B cell (primary cell): Measurements from ENCODE around the gene SELENON. TPM values are rescaled to one million over a fixed set of nuclear protein-coding genes. Genes with fewer than 3 reads are reported as not detected.

Experiments
- ATAC-seq: fragments of 200-7000 bp; cut with Tn5 transposase; one replicate; pipeline ENCODE4 v1.10.0; 2021; ENCODE audit warnings: low read depth, mild to moderate bottlenecking, moderate number of reproducible peaks, moderate library complexity
- CTCF ChIA-PET: fragments of 350-600 bp; sonication (Branson Sonifier 250); formaldehyde crosslinking; loops from one replicate; lab custom pipeline; 2021; ENCODE audit warnings: antibody characterized with exemption, inconsistent platforms; lab: Charles Lee
- POLR2A ChIA-PET: fragments of 350-600 bp; sonication (Branson Sonifier 250); formaldehyde crosslinking; loops from one replicate; lab custom pipeline; 2021; ENCODE audit warnings: antibody characterized with exemption; lab: Charles Lee
- DNase-seq: peaks from one replicate; pipeline ENCODE4 v3.0.0; 2013
- H2AFZ ChIP-seq: 2 replicates; pipeline ENCODE4 v1.6.1; 2012; ENCODE audit warnings: mild to moderate bottlenecking, low read depth, low read length; ENCODE audit not compliant: insufficient read depth, poor library complexity, severe bottlenecking
- H3K27ac ChIP-seq, 2 donors: 1 replicate in 1 of 2; 2 replicates in 1 of 2; pipeline ENCODE4 v1.5.1; 2012 to 2013; ENCODE audit warnings: low read length in 2 of 2, mild to moderate bottlenecking in 2 of 2, moderate library complexity in 1 of 2
- H3K27me3 ChIP-seq, 4 experiments: fragments of 200-600 bp in 1 of 4; sonication (generic) in 1 of 4; replicated peaks in 1 of 4; 1 replicate in 2 of 4; 2 replicates in 2 of 4; pipeline versions ENCODE4 v1.6.1 to v1.7.0; 2013 to 2016; ENCODE audit warnings: low read length in 3 of 4, mild to moderate bottlenecking in 2 of 4, mixed read lengths in 1 of 4, moderate library complexity in 1 of 4; ENCODE audit not compliant: insufficient read depth in 4 of 4, control insufficient read depth in 3 of 4; ENCODE audit errors: control extremely low read depth in 1 of 4
- H3K36me3 ChIP-seq, 2 experiments: replicated peaks in 1 of 2; 1 replicate in 1 of 2; 2 replicates in 1 of 2; pipeline versions ENCODE4 v1.6.1 to v1.7.1; 2013; ENCODE audit warnings: low read length in 1 of 2; ENCODE audit not compliant: insufficient read depth in 2 of 2, control insufficient read depth in 1 of 2; ENCODE audit errors: control extremely low read depth in 1 of 2, extremely low read depth in 1 of 2
- H3K4me1 ChIP-seq, 2 donors: fragments of 200-600 bp in 1 of 2; sonication (generic) in 1 of 2; 1 replicate in 1 of 2; 2 replicates in 1 of 2; pipeline versions ENCODE4 v1.5.1 to v1.6.1; 2013 to 2017; ENCODE audit warnings: low read length in 2 of 2; ENCODE audit not compliant: control insufficient read depth in 2 of 2, insufficient read depth in 2 of 2
- H3K4me2 ChIP-seq: replicated peaks from 2 replicates; pipeline ENCODE3; 2012; ENCODE audit warnings: mild to moderate bottlenecking, low read depth, low read length; ENCODE audit not compliant: poor library complexity, severe bottlenecking
- H3K4me3 ChIP-seq, 5 experiments: fragments of 200-600 bp in 1 of 5; sonication (generic) in 1 of 5; 1 replicate in 3 of 5; 2 replicates in 2 of 5; pipeline versions ENCODE4 v1.5.1 to v1.7.0; 2011 to 2016; ENCODE audit warnings: low read length in 4 of 5, mild to moderate bottlenecking in 4 of 5, low read depth in 2 of 5, control low read depth in 1 of 5, moderate library complexity in 1 of 5; ENCODE audit not compliant: insufficient read depth in 1 of 5; ENCODE audit errors: control extremely low read depth in 1 of 5, extremely low read depth in 1 of 5
- H3K79me2 ChIP-seq: fragments of 200-600 bp; sonication (generic); one replicate; pipeline ENCODE4 v1.6.0; 2016; ENCODE audit warnings: low read length; ENCODE audit not compliant: control insufficient read depth, insufficient read depth
- H3K9ac ChIP-seq: fragments of 200-600 bp; sonication (generic); 2 replicates; pipeline ENCODE4 v1.6.1; 2017; ENCODE audit warnings: mild to moderate bottlenecking, low read length, moderate library complexity
- H3K9me3 ChIP-seq, 3 donors: one replicate each; pipeline versions ENCODE4 v1.6.1 to v1.7.1; 2013; ENCODE audit warnings: low read length in 2 of 3; ENCODE audit not compliant: control insufficient read depth in 2 of 3, insufficient read depth in 1 of 3; ENCODE audit errors: control extremely low read depth in 1 of 3
- H4K20me1 ChIP-seq: 2 replicates; pipeline ENCODE4 v1.6.0; 2012; ENCODE audit warnings: mild to moderate bottlenecking, low read length; ENCODE audit not compliant: insufficient read depth, control insufficient read depth, poor library complexity, severe bottlenecking
- H3K27ac Mint-ChIP-seq: one replicate; pipeline ENCODE4 v1.8.0; 2021; ENCODE audit warnings: mixed read lengths
- H3K27me3 Mint-ChIP-seq: one replicate; pipeline ENCODE4 v1.8.0; 2021; ENCODE audit warnings: mixed read lengths
- H3K4me1 Mint-ChIP-seq: one replicate; pipeline ENCODE4 v1.8.0; 2021; ENCODE audit warnings: mixed read lengths
- H3K4me3 Mint-ChIP-seq: one replicate; pipeline ENCODE4 v1.8.0; 2021; ENCODE audit warnings: mixed read lengths
- H3K9me3 Mint-ChIP-seq: one replicate; pipeline ENCODE4 v1.8.0; 2022; ENCODE audit warnings: mixed read lengths; ENCODE audit not compliant: insufficient read depth
- CTCF ChIP-seq: fragments of 200-600 bp; IDR thresholded peaks from one replicate; pipeline ENCODE4 v1.8.0; 2022; ENCODE audit warnings: antibody characterized with exemption, mild to moderate bottlenecking
- EZH2 ChIP-seq: IDR thresholded peaks from 2 replicates; pipeline ENCODE4 v1.6.1; 2012; ENCODE audit warnings: borderline replicate concordance, low read depth, mild to moderate bottlenecking, moderate library complexity, low read length; ENCODE audit not compliant: insufficient read depth, poor library complexity, severe bottlenecking
- WGBS: methylation state at CpG from one replicate; pipeline ENCODE4 v1.1.5; 2013; ENCODE audit warnings: missing lambda C conversion rate; ENCODE audit not compliant: insufficient coverage; 5-methylcytosine and 5-hydroxymethylcytosine counted together
- intact Hi-C: fragments of 100-400 bp; cut with micrococcal nuclease; formaldehyde crosslinking; loops from one replicate; pipeline ENCODE4 v1.10.0; 2022
- polyA plus RNA-seq: library from polyadenylated mRNA; depleted of rRNA; stranded (reverse); fragments of >200 nt; gene quantifications from 2 replicates; pipeline ENCODE4 v1.2.3, GENCODE V29; 2012
- total RNA-seq, 2 donors: library from RNA; stranded (reverse); fragments of 120-200 nt in 1 of 2; gene quantifications; 1 replicate in 1 of 2; 2 replicates in 1 of 2; pipeline versions ENCODE4 v1.2.3 to v1.2.4, GENCODE V29; 2013 to 2022

Gene SELENON
- total and polyA plus RNA-seq, 2 donors (not counting 1 experiment from before 2014, with no cell fraction given), result 10.9 to 16.5 TPM

DNA sequence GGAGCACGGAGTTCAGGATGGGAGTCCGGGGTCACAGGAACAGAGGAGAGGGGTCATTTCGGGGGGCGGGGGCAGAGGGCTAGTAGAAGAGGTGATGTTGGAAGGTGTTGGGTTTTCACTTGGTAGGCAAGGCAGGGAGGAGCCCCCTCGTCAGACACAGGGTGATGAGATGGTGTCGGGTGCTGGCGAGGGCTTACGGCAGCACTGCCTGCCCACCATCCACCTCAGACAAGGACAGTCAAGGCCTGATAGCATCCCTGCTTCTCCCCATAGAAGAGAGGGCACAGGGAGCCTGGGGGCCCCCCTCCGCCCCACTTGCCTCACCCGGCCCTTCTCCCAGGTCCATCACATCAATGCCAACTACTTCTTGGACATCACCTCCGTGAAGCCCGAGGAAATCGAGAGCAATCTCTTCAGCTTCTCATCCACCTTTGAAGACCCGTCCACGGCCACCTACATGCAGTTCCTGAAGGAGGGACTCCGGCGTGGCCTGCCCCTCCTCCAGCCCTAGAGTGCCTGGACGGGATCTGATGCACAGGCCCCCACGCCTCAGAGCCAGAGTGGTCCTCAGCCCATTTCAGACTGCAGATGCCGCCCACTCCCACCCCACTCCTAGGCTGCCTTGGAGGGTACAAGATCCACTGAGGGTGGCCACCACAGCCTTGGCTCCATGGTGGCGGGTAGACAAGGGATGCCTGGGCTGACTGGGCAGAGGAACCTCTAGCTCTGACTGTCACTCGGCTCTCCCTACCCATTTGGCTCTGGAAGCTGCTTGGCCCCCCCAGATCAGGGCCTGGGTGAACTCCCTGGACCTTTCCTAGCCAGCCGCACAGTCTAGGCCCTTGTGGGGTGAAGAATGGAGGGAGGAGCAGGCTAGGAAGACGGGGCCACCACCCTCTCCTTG lies 15.5 kb downstream of the SELENON start:
- H3K9me3 ChIP-seq, result no peaks in the 10 kb centered on the region
- no peak overlapping the region for H2AFZ ChIP-seq
- ChIA-PET POLR2A (no interaction called here), CTCF (interaction anchor here (0.7 to 1.1 kb wide), 2 partner anchors 10 to 19 kb away, joined by 3 read pairs; no protein-coding TSS in a partner anchor)
- H3K79me2 ChIP-seq, result no peaks in the 10 kb centered on the region
- no peak overlapping the region for H3K9ac ChIP-seq
- no peak for DNase-seq
- H3K4me1 Mint-ChIP-seq, result peaks cover 16% of the 10 kb centered on the region
- H3K9me3 Mint-ChIP-seq, result no peaks in the 10 kb centered on the region
- peaks cover 9 to 17% of the 10 kb centered on the region in 2 donors for H3K4me1 ChIP-seq
- H3K36me3 ChIP-seq, result no peaks in the 10 kb centered on the region
- H3K4me3 ChIP-seq, result no peak overlapping the region
- 91% methylated on average over 21 of the region's 24 CpGs for WGBS
- no peaks in the 10 kb centered on the region for H3K27me3 ChIP-seq
- no peaks in the 10 kb centered on the region for H4K20me1 ChIP-seq
- intact Hi-C loops, result loop anchor here (10.0 kb wide), 1 partner anchor 571 kb away; the partner anchor contains the start of gene RSRP1
- H3K27me3 Mint-ChIP-seq, result no peaks in the 10 kb centered on the region
- no peak for ATAC-seq
- TF ChIP-seq EZH2, result no peak
- TF ChIP-seq CTCF, result no peak
- H3K27ac ChIP-seq, result no peak overlapping the region
- H3K4me3 Mint-ChIP-seq, result no peak overlapping the region
- H3K27ac Mint-ChIP-seq, result no peak overlapping the region
- no peak overlapping the region for H3K4me2 ChIP-seq
